HEK293 (cell line): ENCODE measurements around the gene IFNGR1.

ENCODE experiments used
- CTCF ChIA-PET: fragments of 350-600 bp; formaldehyde crosslinking; extraction: SDS; loops from one replicate; lab custom pipeline; 2021; ENCODE audit warnings: antibody characterized with exemption; lab: Yijun Ruan, JAX
- POLR2A ChIA-PET: fragments of 300-600 bp; formaldehyde crosslinking; extraction: SDS; loops from one replicate; lab custom pipeline; 2020; ENCODE audit warnings: antibody characterized with exemption, inconsistent platforms; lab: Yijun Ruan, JAX
- H3K27ac ChIP-seq: fragments of 200-500 bp; sonication (Bioruptor generic); 2 replicates; pipeline ENCODE4 v1.5.1; 2014; ENCODE audit warnings: low read depth, low read length, control low read depth, inconsistent platforms; ENCODE audit errors: extremely low read depth
- H3K36me3 ChIP-seq, 2 experiments: fragments of 200-500 bp in 1 of 2; sonication (Bioruptor generic) in 1 of 2; 1 replicate in 1 of 2; 2 replicates in 1 of 2; pipeline ENCODE4 v1.5.1; 2014 to 2017; ENCODE audit warnings: inconsistent platforms in 2 of 2, low read length in 2 of 2; ENCODE audit not compliant: control insufficient read depth in 2 of 2, insufficient read depth in 1 of 2
- H3K4me1 ChIP-seq: fragments of 200-500 bp; sonication (Bioruptor generic); 2 replicates; pipeline ENCODE4 v1.5.1; 2014; ENCODE audit warnings: mild to moderate bottlenecking, low read length, inconsistent platforms; ENCODE audit not compliant: control insufficient read depth, insufficient read depth
- H3K4me3 ChIP-seq: 2 replicates; pipeline ENCODE4 v1.5.1; 2011; ENCODE audit warnings: low read depth, mild to moderate bottlenecking, control low read depth, low read length, moderate library complexity
- H3K9me3 ChIP-seq: fragments of 200-500 bp; sonication (Bioruptor generic); 2 replicates; pipeline ENCODE4 v1.5.1; 2014; ENCODE audit warnings: low read depth, low read length, inconsistent platforms; ENCODE audit not compliant: control insufficient read depth, insufficient read depth
- BCL11A ChIP-seq: fragments of 450-650 bp; formaldehyde crosslinking; IDR thresholded peaks from 2 replicates; pipeline ENCODE4 v1.5.1; 2016; ENCODE audit warnings: low read depth, missing biosample characterization, missing genetic modification characterization
- FEZF1 ChIP-seq: fragments of 450-650 bp; formaldehyde crosslinking; IDR thresholded peaks from 2 replicates; pipeline ENCODE4 v1.5.1; 2016; ENCODE audit warnings: missing biosample characterization, missing genetic modification characterization
- KLF7 ChIP-seq: fragments of 450-650 bp; formaldehyde crosslinking; IDR thresholded peaks from 2 replicates; pipeline ENCODE4 v1.5.1; 2016; ENCODE audit warnings: missing biosample characterization, missing genetic modification characterization, borderline replicate concordance
- PRDM10 ChIP-seq: fragments of 450-650 bp; formaldehyde crosslinking; IDR thresholded peaks from 2 replicates; pipeline ENCODE4 v1.5.1; 2016; ENCODE audit warnings: missing biosample characterization, missing genetic modification characterization
- SALL2 ChIP-seq: fragments of 450-650 bp; formaldehyde crosslinking; IDR thresholded peaks from 2 replicates; pipeline ENCODE4 v1.5.0; 2017; ENCODE audit warnings: missing biosample characterization, mild to moderate bottlenecking, missing genetic modification characterization, borderline replicate concordance
- SP7 ChIP-seq: fragments of 450-650 bp; formaldehyde crosslinking; IDR thresholded peaks from 2 replicates; pipeline ENCODE4 v1.5.1; 2016; ENCODE audit warnings: missing biosample characterization, missing genetic modification characterization
- WT1 ChIP-seq: fragments of 450-650 bp; formaldehyde crosslinking; IDR thresholded peaks from 2 replicates; pipeline ENCODE4 v1.5.1; 2016; ENCODE audit warnings: missing biosample characterization, missing genetic modification characterization
- YY1 ChIP-seq: fragments of 450-650 bp; formaldehyde crosslinking; IDR thresholded peaks from 2 replicates; pipeline ENCODE4 v1.5.1; 2018; ENCODE audit warnings: missing biosample characterization, missing genetic modification characterization
- ZBTB20 ChIP-seq: fragments of 450-650 bp; formaldehyde crosslinking; IDR thresholded peaks from 2 replicates; pipeline ENCODE4 v1.5.1; 2016; ENCODE audit warnings: missing biosample characterization, missing genetic modification characterization
- ZBTB48 ChIP-seq: fragments of 450-650 bp; formaldehyde crosslinking; IDR thresholded peaks from 2 replicates; pipeline ENCODE4 v1.5.1; 2016; ENCODE audit warnings: missing biosample characterization, missing genetic modification characterization
- ZNF114 ChIP-seq: fragments of 450-650 bp; formaldehyde crosslinking; IDR thresholded peaks from 2 replicates; pipeline ENCODE4 v1.5.0; 2017; ENCODE audit warnings: missing biosample characterization, missing genetic modification characterization
- ZNF155 ChIP-seq: fragments of 450-650 bp; formaldehyde crosslinking; IDR thresholded peaks from 2 replicates; pipeline ENCODE4 v1.5.1; 2016; ENCODE audit warnings: missing biosample characterization, missing genetic modification characterization
- ZNF24 ChIP-seq: fragments of 450-650 bp; formaldehyde crosslinking; IDR thresholded peaks from 2 replicates; pipeline ENCODE4 v1.5.1; 2016; ENCODE audit warnings: missing biosample characterization, missing genetic modification characterization
- ZNF248 ChIP-seq: fragments of 450-650 bp; formaldehyde crosslinking; IDR thresholded peaks from 2 replicates; pipeline ENCODE4 v1.5.1; 2017; ENCODE audit warnings: missing biosample characterization, missing genetic modification characterization
- ZNF280D ChIP-seq: fragments of 450-650 bp; formaldehyde crosslinking; IDR thresholded peaks from 2 replicates; pipeline ENCODE4 v1.5.1; 2016; ENCODE audit warnings: missing biosample characterization, missing genetic modification characterization
- ZNF311 ChIP-seq: fragments of 450-650 bp; formaldehyde crosslinking; IDR thresholded peaks from 2 replicates; pipeline ENCODE4 v1.5.1; 2017; ENCODE audit warnings: missing biosample characterization, missing genetic modification characterization, borderline replicate concordance
- ZNF366 ChIP-seq: fragments of 450-650 bp; formaldehyde crosslinking; conservative IDR thresholded peaks from 2 replicates; pipeline ENCODE4 v1.5.1; 2016; ENCODE audit warnings: missing biosample characterization, missing genetic modification characterization
- ZNF37A ChIP-seq: fragments of 450-650 bp; IDR thresholded peaks from 2 replicates; pipeline ENCODE4 v1.5.1; 2018; ENCODE audit warnings: missing biosample characterization, missing genetic modification characterization
- ZNF423 ChIP-seq: fragments of 450-650 bp; formaldehyde crosslinking; IDR thresholded peaks from 2 replicates; pipeline ENCODE4 v1.5.1; 2016; ENCODE audit warnings: missing biosample characterization, missing genetic modification characterization
- ZNF514 ChIP-seq: fragments of 450-650 bp; formaldehyde crosslinking; IDR thresholded peaks from 2 replicates; pipeline ENCODE4 v1.5.1; 2016; ENCODE audit warnings: missing biosample characterization, missing genetic modification characterization
- ZNF610 ChIP-seq: fragments of 450-650 bp; formaldehyde crosslinking; IDR thresholded peaks from 2 replicates; pipeline ENCODE4 v1.5.1; 2016; ENCODE audit warnings: missing biosample characterization, missing genetic modification characterization, borderline replicate concordance
- ZNF623 ChIP-seq: fragments of 450-650 bp; formaldehyde crosslinking; IDR thresholded peaks from 2 replicates; pipeline ENCODE4 v1.5.1; 2016; ENCODE audit warnings: missing biosample characterization, missing genetic modification characterization
- ZNF670 ChIP-seq: fragments of 450-650 bp; formaldehyde crosslinking; IDR thresholded peaks from 2 replicates; pipeline ENCODE4 v1.5.1; 2016; ENCODE audit warnings: missing biosample characterization, missing genetic modification characterization, low read depth
- ZNF692 ChIP-seq: fragments of 450-650 bp; formaldehyde crosslinking; IDR thresholded peaks from 2 replicates; pipeline ENCODE4 v1.5.1; 2016; ENCODE audit warnings: missing biosample characterization, missing genetic modification characterization
- TF ChIP-seq, protein P1 (sequence below): fragments of 450-650 bp; formaldehyde crosslinking; IDR thresholded peaks from 2 replicates; pipeline ENCODE4 v1.5.1; 2016; ENCODE audit warnings: missing biosample characterization, missing genetic modification characterization
- TF ChIP-seq, protein P2 (sequence below): fragments of 450-650 bp; formaldehyde crosslinking; IDR thresholded peaks from 2 replicates; pipeline ENCODE4; 2016; ENCODE audit warnings: missing biosample characterization, missing genetic modification characterization
- TF ChIP-seq, protein P3 (sequence below): fragments of 450-650 bp; formaldehyde crosslinking; IDR thresholded peaks from 2 replicates; pipeline ENCODE4 v1.5.1; 2016; ENCODE audit warnings: missing biosample characterization, missing genetic modification characterization

Gene IFNGR1

GRCh38 chr6:137218917-137219663 lies at the start of gene IFNGR1:
TSS of gene IFNGR1 (minus strand) at chr6:137219385. CDS start at chr6:137219327, 58 bp downstream.
- CTCF ChIA-PET, result no interaction called here
- H3K36me3 ChIP-seq, result no peaks in the 10 kb centered on the region
- H3K9me3 ChIP-seq, result no peaks in the 10 kb centered on the region
- peak within 1 kb of the TSS; percentile 89 for H3K4me3 ChIP-seq
- peak within 1 kb of the TSS; percentile 76 for H3K27ac ChIP-seq
- POLR2A ChIA-PET, result no interaction called here
- H3K4me1 ChIP-seq, result peaks cover 10% of the 10 kb centered on the region
- TF ChIP-seq ZNF514 (tag by site-specific recombination) (no peak), ZNF670 (tag by site-specific recombination) (no peak), ZNF311 (tag by site-specific recombination) (no peak), WT1 (tag by site-specific recombination) (peak; percentile 35; the same call in 1 of the 2 replicates), ZBTB20 (peak; percentile 90), BCL11A (tag by site-specific recombination) (no peak), ZNF24 (tag by site-specific recombination) (no peak), ZNF366 (tag by site-specific recombination) (0 out of 2 replicates have a peak, but pooled peaks have one; percentile 19), KLF7 (tag by site-specific recombination) (peak; percentile 84; the same call in 1 of the 2 replicates), ZNF114 (tag by site-specific recombination) (no peak), ZNF248 (tag by site-specific recombination) (no peak), SALL2 (tag by site-specific recombination) (no peak), ZNF423 (tag by site-specific recombination) (no peak), YY1 (tag by site-specific recombination) (no peak; the same call in 1 of the 2 replicates), ZNF280D (tag by site-specific recombination) (no peak), ZNF155 (tag by site-specific recombination) (no peak), ZNF623 (no peak), ZBTB48 (tag by site-specific recombination) (peak; percentile 58; the same call in 1 of the 2 replicates), ZNF37A (tag by site-specific recombination) (no peak), ZNF610 (no peak), ZNF692 (tag by site-specific recombination) (peak; percentile 51; the same call in 1 of the 2 replicates), PRDM10 (peak; percentile 53; the same call in 1 of the 2 replicates), FEZF1 (tag by site-specific recombination) (no peak), SP7 (tag by site-specific recombination) (peak; percentile 49; the same call in 1 of the 2 replicates)
- TF ChIP-seq, protein P1, sequence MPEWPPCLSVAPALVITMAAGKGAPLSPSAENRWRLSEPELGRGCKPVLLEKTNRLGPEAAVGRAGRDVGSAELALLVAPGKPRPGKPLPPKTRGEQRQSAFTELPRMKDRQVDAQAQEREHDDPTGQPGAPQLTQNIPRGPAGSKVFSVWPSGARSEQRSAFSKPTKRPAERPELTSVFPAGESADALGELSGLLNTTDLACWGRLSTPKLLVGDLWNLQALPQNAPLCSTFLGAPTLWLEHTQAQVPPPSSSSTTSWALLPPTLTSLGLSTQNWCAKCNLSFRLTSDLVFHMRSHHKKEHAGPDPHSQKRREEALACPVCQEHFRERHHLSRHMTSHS (tag by site-specific recombination), result no peak
- TF ChIP-seq, protein P2, sequence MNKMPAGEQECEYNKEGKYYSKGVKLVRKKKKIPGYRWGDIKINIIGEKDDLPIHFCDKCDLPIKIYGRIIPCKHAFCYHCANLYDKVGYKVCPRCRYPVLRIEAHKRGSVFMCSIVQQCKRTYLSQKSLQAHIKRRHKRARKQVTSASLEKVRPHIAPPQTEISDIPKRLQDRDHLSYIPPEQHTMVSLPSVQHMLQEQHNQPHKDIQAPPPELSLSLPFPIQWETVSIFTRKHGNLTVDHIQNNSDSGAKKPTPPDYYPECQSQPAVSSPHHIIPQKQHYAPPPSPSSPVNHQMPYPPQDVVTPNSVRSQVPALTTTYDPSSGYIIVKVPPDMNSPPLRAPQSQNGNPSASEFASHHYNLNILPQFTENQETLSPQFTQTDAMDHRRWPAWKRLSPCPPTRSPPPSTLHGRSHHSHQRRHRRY, result no peak
- TF ChIP-seq, protein P3, sequence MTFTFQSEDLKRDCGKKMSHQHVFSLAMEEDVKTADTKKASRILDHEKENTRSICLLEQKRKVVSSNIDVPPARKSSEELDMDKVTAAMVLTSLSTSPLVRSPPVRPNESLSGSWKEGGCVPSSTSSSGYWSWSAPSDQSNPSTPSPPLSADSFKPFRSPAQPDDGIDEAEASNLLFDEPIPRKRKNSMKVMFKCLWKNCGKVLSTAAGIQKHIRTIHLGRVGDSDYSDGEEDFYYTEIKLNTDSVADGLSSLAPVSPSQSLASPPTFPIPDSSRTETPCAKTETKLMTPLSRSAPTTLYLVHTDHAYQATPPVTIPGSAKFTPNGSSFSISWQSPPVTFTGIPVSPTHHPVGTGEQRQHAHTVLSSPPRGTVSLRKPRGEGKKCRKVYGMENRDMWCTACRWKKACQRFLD (tag by site-specific recombination), result no peak
